Stimulated activated CD8-positive, alpha-beta memory T cell treated with anti-CD3 and anti-CD28 coated beads, Interleukin-2, amount 100 ng/mL, for 1 hour (primary cell): ENCODE data around the gene KCMF1.

Source experiments
- DNase-seq, 2 donors: peaks; one replicate each; pipeline ENCODE4 v3.0.0-alpha.2; 2020; ENCODE audit warnings: low read depth in 2 of 2

KCMF1 gene

DNA sequence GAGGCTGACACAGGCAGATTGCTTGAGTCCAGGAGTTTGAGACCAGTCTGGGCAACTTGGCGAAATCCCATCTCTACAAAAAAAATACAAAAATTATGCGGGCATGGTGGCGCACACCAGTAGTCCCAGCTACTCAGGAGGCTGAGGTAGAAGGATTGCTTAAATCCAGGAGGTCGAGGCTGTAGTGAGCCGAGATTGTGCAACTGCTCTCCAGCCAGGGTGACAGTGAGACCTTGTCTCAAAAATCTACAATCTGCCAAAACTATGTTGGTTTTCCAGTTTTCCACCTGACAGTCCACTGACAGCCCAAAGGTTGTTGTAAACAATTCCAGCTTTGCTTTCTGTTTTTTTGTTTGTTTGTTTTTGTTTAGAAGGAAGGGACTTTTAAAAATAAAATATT lies 51.3 kb downstream of the KCMF1 start:
- no peak for DNase-seq

DNA sequence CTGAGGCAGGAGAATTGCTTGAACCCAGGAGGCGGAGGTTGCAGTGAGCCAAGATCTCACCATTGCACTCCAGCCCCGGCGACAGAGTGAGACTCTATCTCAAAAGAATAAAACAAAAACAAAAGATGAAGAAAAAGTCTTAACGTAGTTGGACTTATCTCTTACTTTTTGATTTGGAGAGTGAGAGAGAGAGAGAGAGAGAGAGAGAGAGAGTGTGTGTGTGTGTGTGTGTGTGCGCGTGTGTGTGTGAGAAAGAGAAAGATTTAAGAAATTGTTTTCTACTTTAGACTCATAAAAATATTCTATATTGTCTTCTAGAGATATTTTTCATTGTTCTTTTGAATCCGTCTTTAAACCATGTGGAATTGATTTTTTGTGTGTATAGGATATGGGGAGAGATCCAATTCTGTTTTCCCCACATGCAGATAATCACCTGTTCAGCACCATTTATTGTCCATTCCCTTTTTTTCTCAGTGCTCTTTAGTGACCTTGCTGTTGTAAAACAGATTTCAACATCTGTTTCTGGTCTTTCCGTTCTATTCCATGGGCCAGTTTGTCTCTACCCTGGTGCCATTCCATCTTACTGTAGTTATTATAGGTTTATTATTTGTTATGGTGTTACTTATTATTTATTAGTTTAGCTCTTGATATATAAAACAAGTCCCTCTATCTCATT lies 53.5 kb downstream of the KCMF1 start:
- DNase-seq: no peak

DNA sequence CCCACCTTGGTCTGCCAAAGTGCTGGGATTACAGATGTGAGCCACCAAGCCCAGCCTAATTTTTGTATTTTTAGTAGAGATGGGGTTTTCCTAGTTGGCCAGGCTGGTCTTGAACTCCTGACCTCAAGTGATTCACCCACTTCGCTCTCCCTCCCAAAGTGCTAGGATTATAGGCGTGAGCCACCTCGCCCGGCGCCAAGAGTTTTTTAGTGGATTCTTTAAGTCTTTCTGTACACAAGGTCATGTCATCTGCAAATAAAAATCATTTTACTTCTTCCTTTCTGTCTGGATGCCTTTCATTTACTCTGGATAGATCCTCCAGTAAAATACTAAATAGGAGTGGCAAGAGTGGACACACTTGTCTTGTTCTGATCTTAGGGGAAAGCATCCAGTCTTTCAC lies 61.7 kb downstream of the KCMF1 start:
- DNase-seq: no peak

DNA sequence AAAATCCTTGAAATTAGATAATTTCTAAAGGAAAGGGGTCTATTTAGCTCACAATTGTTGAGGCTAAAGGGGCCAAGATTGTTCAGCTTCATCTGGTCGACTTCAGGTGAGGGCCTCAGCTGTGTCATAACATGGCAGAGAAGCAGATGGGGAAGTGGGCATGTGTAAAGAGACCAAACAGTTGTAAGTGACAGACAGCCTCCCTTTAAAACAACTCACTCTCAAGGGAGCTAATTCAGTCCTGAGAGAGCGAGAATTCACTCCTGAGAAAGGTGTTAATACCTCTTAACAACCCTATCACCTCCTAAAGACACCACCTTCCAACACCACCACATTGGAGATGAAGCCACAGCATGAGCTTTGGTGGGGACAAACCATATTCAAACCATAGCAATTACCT lies 62.4 kb downstream of the KCMF1 start:
- no peak for DNase-seq

DNA sequence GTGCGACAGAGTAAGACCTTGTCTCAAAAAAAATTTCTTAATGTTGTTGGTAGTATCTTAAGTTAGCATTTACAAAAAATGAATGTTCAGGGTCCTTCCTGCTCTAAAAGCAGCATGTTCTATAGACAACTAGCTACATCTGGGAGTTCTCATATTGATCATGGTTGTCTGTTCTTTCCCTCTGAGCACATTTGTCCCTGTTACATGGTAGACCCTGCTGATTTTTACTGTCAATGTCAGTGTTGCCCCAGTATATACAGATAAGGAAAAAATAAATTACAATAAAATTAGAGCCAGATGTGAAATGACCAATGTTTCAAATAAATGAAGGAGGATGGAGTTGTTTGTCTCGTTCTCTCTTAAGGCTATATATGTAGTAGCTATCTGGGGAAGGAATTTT lies 63.2 kb downstream of the KCMF1 start:
- DNase-seq: no peak

DNA sequence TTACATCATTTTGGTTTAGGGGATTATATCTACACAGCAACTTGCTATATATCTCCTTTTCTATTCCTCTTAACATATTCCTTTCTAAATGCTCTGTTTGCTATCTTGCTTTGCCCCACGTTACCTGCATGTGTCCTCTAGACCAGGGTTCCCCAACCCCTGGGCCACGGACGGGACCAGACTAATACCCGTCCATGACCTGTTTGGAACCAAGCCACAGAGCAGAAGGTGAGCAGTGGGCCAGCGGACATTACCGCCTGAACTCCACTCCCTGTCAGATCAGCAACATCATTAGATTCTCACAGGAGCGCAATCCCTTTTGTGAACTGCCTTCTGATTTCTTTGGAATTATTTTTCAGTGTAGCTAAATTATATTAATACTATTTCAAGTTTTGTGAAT lies 66.7 kb downstream of the KCMF1 start:
- no peak for DNase-seq

DNA sequence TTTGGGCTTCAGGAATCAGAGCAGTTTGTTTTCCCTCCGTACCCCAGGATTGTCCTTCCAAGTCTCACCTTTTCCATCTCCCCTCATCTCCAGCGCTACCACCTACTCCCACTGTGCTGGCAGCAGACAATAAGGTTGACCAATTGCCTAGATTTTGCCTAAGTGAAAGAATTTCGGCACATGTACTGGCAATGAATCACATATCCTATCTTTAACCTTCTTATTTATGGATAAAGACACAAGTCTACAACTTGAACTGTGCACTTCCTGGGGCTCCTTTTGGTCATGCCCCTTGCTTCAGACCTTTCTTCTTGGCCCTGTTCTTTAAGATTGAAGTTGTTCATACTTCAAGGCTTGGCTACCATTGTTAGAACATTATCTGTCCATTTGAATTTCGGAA lies 71.4 kb downstream of the KCMF1 start:
- DNase-seq: no peak

DNA sequence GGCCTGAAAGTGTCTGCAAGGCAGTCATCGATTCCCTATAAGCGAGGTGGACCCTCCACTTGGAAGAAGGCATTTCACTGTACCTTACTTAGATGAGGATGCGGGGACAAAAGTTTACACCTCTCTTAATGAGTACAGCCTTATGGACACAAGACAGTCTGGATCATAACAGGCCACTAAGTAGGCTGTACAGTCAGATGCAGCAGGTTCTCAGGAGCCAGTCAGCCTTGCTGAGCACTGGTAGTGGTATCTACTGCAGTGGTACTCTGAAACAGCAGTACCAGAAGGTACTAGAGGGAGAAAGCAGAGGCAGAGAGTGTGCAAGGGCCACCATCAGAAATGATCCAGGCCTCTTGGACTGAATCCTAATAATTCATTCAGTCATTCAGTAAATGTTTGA lies 77.6 kb downstream of the KCMF1 start:
- DNase-seq: no peak

DNA sequence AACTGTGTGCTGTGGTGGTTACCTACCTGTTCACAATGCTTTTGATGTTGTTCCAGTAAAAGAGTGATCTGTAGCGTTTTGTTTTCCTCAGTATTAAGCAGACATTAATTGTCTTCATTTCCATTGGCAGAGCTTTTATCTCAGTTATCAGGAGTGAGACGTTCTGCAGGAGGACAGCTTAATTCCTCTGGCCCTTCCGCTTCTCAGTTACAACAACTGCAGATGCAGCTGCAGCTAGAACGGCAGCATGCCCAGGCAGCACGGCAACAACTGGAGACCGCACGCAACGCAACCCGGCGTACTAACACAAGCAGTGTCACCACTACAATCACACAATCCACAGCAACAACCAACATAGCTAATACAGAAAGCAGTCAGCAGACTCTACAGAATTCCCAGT lies 78.3 kb downstream of the KCMF1 start:
- DNase-seq: no peak

DNA sequence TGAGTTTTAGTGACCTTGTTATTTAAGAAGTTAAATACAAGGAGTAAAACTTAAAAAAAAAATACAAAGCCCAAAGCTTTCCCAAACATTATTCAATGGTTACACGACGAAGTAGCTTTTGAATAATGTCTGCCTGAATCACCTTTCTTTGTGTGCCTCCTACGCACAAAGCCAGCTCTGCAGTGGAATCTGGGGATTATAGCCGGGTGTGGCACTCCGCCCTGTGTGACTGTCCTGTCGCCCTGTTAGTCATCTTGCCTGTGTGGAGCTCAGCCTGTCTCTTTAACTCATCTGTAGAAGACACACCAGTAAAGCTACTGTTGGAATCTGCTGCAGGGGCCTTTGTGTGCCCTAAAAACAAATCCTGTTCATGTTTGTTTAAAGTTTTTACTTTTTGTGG lies 82.8 kb downstream of the KCMF1 start:
- no peak for DNase-seq

DNA sequence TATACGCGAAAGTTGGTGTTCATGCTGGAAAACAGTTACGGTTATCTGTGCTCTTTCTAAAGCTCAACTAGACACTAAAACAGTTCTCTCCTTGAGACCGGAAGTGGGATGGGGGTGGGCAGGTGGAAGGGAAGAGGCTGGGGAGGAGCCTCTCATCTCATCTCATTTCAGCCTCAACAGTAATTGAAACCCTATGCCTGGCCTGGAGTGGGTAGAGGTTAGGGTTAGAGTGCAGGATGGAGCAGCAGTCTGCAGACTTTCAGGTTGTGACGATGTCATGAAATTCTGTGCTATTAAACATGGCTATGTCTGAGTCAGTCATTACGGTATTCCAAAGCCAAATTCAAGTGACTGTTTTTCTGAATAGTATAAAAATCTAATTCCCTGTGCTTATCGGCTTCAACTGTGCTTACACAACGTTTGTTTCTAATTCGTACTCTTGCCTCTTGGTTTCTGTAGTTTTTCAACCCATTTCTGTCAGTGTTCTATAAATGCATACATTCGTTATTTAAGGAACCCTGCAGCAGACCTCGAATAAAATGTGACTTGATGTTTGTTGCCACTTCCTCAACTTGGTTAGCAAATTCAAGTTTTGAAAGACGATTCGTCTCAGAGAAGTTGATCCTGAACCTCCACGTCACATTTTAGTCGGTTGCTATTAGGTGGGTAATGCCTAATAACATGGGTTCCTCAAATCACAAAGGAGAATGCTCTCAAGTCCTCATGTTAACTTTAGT lies 86.4 kb downstream of the KCMF1 start:
- DNase-seq: no peak

DNA sequence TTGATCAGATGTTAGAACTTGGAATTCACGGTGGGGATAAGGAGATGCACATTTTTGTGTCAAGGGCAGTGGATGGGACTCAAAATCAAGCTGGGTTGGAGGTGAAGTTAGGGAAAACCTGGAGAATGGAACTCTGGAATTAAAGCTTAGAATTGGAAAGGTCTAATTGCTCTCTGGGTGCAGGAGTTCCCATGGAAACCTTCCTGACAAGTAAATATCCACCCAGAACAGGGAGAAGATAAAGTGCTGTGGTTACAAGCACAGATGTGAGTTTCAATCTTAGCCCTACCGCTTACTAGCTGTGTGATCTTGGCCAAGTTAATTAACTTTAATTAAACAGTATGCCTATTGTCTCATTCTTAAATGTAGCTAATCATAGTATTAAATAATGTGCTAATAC lies 90.9 kb downstream of the KCMF1 start:
- no peak for DNase-seq

DNA sequence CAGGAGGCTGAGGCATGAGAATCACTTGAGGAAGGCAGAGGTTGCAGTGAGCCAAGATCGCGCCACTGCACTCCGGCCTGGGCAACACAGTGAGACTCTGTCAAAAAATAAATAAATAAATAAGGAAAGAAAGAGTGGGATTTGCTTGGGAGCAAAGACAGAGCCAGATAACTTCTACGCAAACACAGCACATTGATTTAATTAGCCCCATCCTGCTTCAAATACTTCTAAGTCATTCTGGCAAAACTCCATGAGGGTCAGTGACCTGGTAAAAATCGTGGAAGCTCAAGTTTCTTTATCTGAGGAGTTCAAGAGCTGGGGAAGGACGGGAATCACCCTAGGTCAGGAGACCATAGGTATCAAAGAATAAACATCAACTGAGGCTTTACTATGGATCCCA lies 91.6 kb downstream of the KCMF1 start:
- DNase-seq: no peak

DNA sequence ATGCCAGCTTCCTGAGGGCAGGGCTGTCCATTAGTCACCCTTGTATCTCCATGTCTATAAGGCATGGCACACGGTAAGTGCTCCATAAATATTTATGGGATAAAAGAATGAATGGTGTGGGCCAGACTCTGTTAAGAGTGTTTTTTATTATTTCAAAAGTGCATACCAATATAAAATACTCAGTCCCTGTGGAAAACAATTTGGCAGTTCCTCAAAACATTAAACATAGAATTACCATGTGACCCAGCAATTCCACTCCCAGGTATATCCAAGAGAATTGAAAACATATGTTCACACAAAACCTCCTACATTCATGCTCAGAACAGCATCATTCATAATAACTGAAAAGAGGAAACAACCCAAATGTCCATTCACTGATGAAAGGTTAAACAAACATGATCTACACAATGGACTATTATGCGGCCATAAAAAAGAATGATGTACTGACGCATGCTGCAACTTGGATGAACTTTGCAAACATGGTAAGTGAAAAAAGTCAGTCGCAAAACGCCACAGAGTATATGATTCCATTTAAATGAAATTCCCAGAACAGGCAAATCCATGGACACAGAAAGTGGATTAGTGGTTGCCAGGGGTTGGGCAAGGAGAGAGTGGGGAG lies 93.1 kb downstream of the KCMF1 start:
- DNase-seq: no peak

DNA sequence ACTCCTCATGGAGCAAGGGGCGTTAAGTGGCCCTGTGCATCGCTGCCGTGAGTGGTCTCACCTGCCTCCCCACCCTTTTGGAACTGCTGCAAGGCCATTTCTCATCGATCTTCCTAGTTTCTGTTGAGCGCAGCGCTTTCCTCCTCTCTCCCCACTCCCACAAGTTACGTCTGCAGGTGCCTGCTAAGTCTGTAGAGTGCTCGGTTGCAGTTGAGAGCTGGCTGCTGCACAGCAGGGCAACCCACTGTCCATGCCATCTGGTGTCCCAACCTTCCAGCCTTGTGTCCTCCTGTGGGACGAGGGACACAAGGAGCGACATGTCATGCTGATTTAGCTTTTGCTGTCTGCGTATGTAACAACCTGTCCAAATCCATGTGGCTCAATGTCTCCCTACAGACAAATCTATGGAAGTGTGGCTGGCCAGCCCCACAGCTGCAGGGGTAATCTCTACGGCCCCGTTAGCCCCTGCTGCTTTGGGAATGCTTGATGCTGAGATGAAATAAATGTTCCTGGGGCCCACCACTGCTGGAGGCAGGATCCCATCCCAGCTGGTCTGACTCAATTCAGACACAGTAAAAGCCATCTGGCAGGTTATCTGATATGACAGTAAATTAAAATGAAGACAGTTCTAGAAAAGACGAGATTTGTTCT lies 94.1 kb downstream of the KCMF1 start:
- no peak for DNase-seq

DNA sequence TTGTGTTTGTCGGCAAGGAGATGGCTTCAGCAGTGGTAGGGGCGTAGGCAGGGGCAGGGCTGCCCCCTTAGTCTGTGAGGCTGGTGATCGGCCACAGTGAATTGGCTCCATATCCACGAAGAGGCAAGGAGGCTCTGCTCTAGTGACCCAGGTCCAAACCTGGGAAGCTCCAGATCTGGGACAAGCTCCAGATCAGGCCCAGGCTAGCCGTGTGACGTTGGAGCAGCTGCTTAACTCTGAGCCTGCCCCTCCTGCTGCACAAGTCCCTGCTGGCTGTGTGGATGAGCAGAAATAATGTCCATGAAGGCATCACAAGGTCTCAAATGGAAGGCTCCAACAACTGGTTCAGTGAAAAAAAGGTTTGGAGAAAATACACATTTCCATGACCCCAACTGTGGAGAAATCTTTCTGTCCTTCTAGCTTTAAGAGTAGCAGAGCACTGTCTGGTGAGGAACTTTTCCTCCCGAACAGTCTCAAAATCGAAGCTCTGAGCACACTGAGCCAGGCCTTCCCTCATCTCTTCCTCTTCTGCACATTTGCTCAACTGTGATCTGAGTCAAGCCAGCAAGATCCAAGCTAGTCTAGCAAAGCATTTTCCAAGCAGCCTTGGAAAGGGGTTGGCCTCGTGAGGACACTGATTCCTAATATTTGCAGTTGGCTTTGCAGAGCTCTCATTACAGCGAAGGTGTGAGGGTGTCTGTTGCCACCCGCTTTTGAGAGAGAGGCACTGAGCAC lies 95.2 kb downstream of the KCMF1 start:
- no peak for DNase-seq

DNA sequence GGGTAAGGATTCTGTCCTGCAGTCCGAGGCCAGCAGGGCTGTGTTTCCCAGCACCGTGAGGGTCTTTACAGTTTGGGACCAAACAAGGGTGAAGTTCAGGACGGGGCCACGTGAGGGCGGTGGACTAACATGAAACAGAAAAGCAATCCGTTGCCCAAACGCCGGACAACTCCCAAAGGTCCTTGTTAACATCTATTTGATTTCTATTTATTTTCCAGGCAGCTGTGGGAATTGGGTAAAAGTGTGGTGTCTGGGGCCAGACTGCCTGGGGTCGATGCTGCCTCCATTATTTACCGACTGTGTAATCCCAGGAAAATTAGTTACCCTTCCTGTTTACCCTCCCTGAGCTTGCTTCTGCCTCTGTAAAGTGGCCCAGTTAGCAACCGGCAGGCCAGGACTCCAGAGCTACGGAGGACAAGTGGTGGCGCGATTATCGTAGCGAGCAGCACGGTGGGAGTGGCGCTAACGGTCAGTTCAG lies 96.0 kb downstream of the KCMF1 start:
- DNase-seq: no peak

DNA sequence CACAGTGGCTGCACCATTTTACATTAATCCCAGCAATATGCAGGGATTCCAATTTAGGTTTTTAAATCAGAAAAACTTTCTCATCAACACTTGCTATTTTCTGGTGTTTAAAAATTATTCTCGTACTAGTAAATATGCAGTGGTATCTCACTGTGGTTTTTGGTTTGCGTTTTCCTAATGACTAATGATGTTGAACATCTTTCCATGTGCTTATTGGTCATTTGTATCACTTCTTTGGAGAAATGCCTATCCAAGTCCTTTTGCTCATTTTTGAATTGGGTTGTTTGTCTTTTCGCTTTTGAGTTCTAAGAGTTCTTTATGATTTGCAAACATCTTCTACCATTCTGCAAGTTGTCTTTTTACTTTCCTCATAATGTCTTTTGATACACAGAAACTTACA lies 100.1 kb downstream of the KCMF1 start:
- DNase-seq: no peak

DNA sequence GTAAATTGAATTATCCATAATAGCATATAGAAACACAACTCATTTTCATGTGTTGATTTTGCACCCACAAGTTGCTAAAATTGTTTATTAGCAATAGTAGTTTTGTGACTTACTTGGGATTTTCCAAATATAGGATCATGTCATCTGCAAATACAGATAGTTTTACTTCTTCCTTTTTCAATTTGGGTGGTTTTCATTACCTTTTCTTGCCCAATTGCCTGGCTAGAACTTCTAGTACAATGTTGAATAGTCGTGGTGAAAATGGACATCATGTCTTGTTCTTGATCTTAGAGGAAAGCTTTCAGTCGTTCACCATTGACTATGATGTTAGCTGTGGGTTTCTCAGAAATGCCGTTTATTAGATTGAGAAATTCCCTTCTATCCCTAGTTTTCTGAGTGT lies 102.1 kb downstream of the KCMF1 start:
- no peak for DNase-seq

DNA sequence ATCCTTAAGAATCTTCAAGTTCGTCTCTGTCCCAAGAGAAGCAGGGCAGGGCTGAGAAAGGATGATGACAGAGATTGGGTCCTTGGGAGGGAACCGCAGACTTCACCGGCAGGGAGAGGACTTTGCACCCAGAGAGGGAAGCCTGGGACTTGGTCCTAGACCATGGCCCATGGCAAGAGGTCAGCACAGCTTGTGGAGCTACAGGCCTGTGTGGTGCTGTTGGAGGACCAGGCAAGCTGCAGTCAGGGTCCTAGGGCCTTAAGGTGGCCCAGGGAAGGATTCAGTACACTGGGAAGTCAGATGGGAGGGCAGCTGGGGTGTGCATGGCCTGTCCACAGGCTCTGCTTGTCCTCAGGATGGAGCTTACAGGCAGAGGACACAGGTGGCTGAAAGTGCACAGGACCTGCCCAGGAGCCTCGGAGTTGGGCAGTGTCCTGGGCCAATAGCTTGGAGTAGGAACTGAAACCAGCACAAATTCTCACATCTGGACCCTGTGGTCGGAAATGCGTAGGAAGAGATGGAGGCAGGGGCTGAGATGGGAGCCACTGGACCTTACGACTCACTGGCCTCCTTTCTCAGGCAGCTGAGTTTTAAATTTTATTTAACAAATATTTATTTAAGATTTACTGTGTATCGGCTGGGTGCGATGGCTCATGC lies 105.8 kb downstream of the KCMF1 start:
- DNase-seq: no peak

DNA sequence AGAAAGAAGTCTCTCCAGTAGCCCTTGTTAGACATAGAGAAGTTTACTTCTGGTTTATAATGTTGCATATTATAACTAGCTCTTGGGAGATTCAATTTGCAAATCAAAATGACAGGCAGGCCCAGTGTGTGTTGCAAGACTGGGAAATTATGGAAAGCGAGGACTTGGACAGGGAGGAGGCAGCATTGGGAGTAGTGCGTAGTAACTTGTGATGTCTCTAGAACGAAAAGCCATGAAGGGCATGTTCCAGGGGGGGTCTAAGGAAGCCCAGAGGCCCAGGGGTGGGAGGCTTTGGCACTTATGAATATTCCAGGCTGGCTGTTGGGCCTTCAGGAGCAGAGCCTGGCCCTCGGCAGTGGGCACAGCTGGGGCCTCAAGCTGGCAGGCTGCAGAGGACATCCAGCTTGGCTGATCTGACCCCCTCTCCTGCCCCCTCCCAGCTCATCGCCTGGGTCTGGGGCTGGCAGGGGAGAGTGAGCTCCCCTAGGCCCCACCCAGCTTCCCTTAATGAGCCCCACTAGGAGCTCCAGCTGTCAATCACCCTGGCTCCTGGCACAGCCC lies 107.0 kb downstream of the KCMF1 start:
- no peak for DNase-seq
